GM12878 (cell line): ENCODE data around the gene AKT1S1.

ENCODE experiments used
- PAX5 ChIP-seq: IDR thresholded peaks from 2 replicates; pipeline ENCODE4 v1.6.1; 2011; ENCODE audit warnings: low read depth, low read length, borderline replicate concordance
- POLR2A ChIP-seq: IDR thresholded peaks from 2 replicates; pipeline ENCODE4 v1.6.1; 2011; ENCODE audit warnings: low read depth, mild to moderate bottlenecking, low read length
- TARDBP ChIP-seq: IDR thresholded peaks from 2 replicates; pipeline ENCODE4 v1.6.1; 2016; ENCODE audit warnings: borderline replicate concordance

- TF ChIP-seq POLR2A = no peak
- TF ChIP-seq PAX5 = no peak
- TF ChIP-seq TARDBP = no peak
Observed at GRCh38 chr19:49827034-49827433, 50.1 kb downstream of the AKT1S1 start.
